Endodermal cell (in vitro differentiated cells): ENCODE data around the gene ALDOC. TPM values are rescaled to one million over a fixed set of nuclear protein-coding genes. Genes with fewer than 3 reads are reported as not detected.
A peak's percentile ranks its signal among the peaks of the same experiment; 100 is the strongest.

Experiments used
- DNase-seq: peaks from one replicate; pipeline ENCODE4 v3.0.0-alpha.2; 2017
- H3K27ac ChIP-seq: 2 replicates; pipeline ENCODE4 v1.5.1; 2013; ENCODE audit warnings: mild to moderate bottlenecking, low read depth, low read length, moderate library complexity
- H3K27me3 ChIP-seq: 2 replicates; pipeline ENCODE4 v1.6.1; 2013; ENCODE audit warnings: mild to moderate bottlenecking, low read length, moderate library complexity; ENCODE audit not compliant: insufficient read depth, control insufficient read depth, poor library complexity, severe bottlenecking
- H3K36me3 ChIP-seq: 2 replicates; pipeline ENCODE4 v1.7.0; 2013; ENCODE audit warnings: mild to moderate bottlenecking, low read length, moderate library complexity; ENCODE audit not compliant: control insufficient read depth, insufficient read depth
- H3K4me1 ChIP-seq: one replicate; pipeline ENCODE4 v1.7.0; 2013; ENCODE audit warnings: low read length; ENCODE audit not compliant: control insufficient read depth, insufficient read depth
- H3K4me3 ChIP-seq: 2 replicates; pipeline ENCODE4 v1.5.1; 2013; ENCODE audit warnings: mild to moderate bottlenecking, low read length, moderate library complexity
- H3K9ac ChIP-seq: 2 replicates; pipeline ENCODE4 v1.6.1; 2013; ENCODE audit warnings: mild to moderate bottlenecking, low read length, moderate library complexity; ENCODE audit not compliant: poor library complexity, severe bottlenecking; ENCODE audit errors: extremely low read depth
- H3K9me3 ChIP-seq: 2 replicates; pipeline ENCODE4 v1.6.1; 2013; ENCODE audit warnings: mild to moderate bottlenecking, low read length, moderate library complexity; ENCODE audit not compliant: control insufficient read depth
- H3K27ac Mint-ChIP-seq: 2 replicates; pipeline ENCODE4 v1.8.0; 2020; ENCODE audit warnings: mixed read lengths
- H3K27me3 Mint-ChIP-seq: 2 replicates; pipeline ENCODE4 v1.8.0; 2021; ENCODE audit warnings: mild to moderate bottlenecking, mixed read lengths; ENCODE audit not compliant: insufficient read depth
- H3K36me3 Mint-ChIP-seq: 2 replicates; pipeline ENCODE4 v1.8.0; 2020; ENCODE audit warnings: low read depth, mixed read lengths
- H3K4me1 Mint-ChIP-seq: 2 replicates; pipeline ENCODE4 v1.8.0; 2020; ENCODE audit warnings: mixed read lengths
- H3K4me3 Mint-ChIP-seq: 2 replicates; pipeline ENCODE4 v1.8.0; 2020; ENCODE audit warnings: mild to moderate bottlenecking, moderate library complexity, mixed read lengths
- H3K9me3 Mint-ChIP-seq: 2 replicates; pipeline ENCODE4 v1.8.0; 2020; ENCODE audit warnings: mild to moderate bottlenecking, mixed read lengths
- CTCF ChIP-seq: fragments of 200-600 bp; sonication (generic); conservative IDR thresholded peaks from 2 replicates; pipeline ENCODE4 v1.5.0; 2021; ENCODE audit warnings: antibody characterized with exemption, mild to moderate bottlenecking
- WGBS, 2 experiments: methylation state at CpG; one replicate each; pipeline versions ENCODE4 v1.1.5 to v1.1.7; 2013; ENCODE audit warnings: missing lambda C conversion rate in 2 of 2, mixed read lengths in 1 of 2; ENCODE audit not compliant: insufficient coverage in 1 of 2, insufficient read length in 1 of 2; 5-methylcytosine and 5-hydroxymethylcytosine counted together
- long read RNA-seq, 4 experiments: library from polyadenylated mRNA in 2 of 4; library from RNA in 1 of 4; library from capped mRNA in 1 of 4; stranded (forward) in 3 of 4; unstranded in 1 of 4; transcript quantifications; one replicate each; pipeline ENCODE4 v2.0.0, GENCODE V29; 2020 to 2021; ENCODE audit warnings: inconsistent platforms in 1 of 4
- polyA plus RNA-seq, 2 experiments: library from polyadenylated mRNA; stranded (reverse); fragments of 50-300 nt; gene quantifications; one replicate each; pipeline ENCODE4 v1.2.3, GENCODE V29; 2013
- total RNA-seq, 2 donors: library from RNA; stranded (reverse); fragmentation: NEBNext Ultra II Directional in 1 of 2; extraction: Animal tissue kit (Norgen Biotek cat#: 25700) in 1 of 2; gene quantifications; 2 replicates in 1 of 2; 3 replicates in 1 of 2; pipeline ENCODE4 v1.2.1, GENCODE V29; 2021

ALDOC gene
- total RNA-seq = 10 to 100 TPM; 12.3 to 14.1 TPM
- polyA plus RNA-seq (2013, experiment 1 of 2) = 46.7 TPM
- polyA plus RNA-seq (2013, experiment 2 of 2) = 37.3 TPM
- long read RNA-seq, experiment 1, transcript ALDOC-201 (9 exons, 1,982 nt) = major isoform, 8 of 15 reads
- long read RNA-seq, experiment 1, partial matches to known transcripts = 2 of 15 reads
- long read RNA-seq, experiment 1, other reads (novel, unspliced or antisense) = 4 of 15 reads
- long read RNA-seq, experiment 2, transcript ALDOC-201 (9 exons, 1,982 nt) = major isoform, 6 of 9 reads
- long read RNA-seq, experiment 2, partial matches to known transcripts = 0 of 9 reads
- long read RNA-seq, experiment 2, other reads (novel, unspliced or antisense) = 0 of 9 reads
- long read RNA-seq, experiment 3, transcript ALDOC-201 (9 exons, 1,982 nt) = major isoform, 36 of 40 reads
- long read RNA-seq, experiment 3, partial matches to known transcripts = 1 of 40 reads
- long read RNA-seq, experiment 3, other reads (novel, unspliced or antisense) = 1 of 40 reads
- long read RNA-seq, experiment 4, transcript ALDOC-203 (10 exons, 1,722 nt) = minor isoform, 10 of 51 reads
- long read RNA-seq, experiment 4, transcript ALDOC-201 (9 exons, 1,982 nt) = major isoform, 39 of 51 reads
- long read RNA-seq, experiment 4, partial matches to known transcripts = 1 of 51 reads
- long read RNA-seq, experiment 4, other reads (novel, unspliced or antisense) = 1 of 51 reads

- H3K4me3 ChIP-seq = no peak within 1 kb of the TSS
- TF ChIP-seq CTCF = no peak
- H3K27ac ChIP-seq = no peak within 1 kb of the TSS
- H3K9me3 Mint-ChIP-seq = no peaks in the 10 kb centered on the region
- H3K36me3 ChIP-seq = peaks cover 43% of the 10 kb centered on the region
- peaks cover 41% of the 10 kb centered on the region for H3K36me3 Mint-ChIP-seq
- no peak within 1 kb of the TSS for H3K27ac Mint-ChIP-seq
- H3K9me3 ChIP-seq = no peaks in the 10 kb centered on the region
- H3K27me3 Mint-ChIP-seq = peaks cover 25% of the 10 kb centered on the region
- peaks cover 11% of the 10 kb centered on the region for H3K4me1 Mint-ChIP-seq
- no peak within 1 kb of the TSS for H3K9ac ChIP-seq
- peak; percentile 100 for DNase-seq
- H3K4me1 ChIP-seq = no peaks in the 10 kb centered on the region
- 9 to 11% methylated on average over 18 to 26 of the region's 26 CpGs for WGBS, 2 experiments
- H3K4me3 Mint-ChIP-seq = peak within 1 kb of the TSS; percentile 37
- H3K27me3 ChIP-seq = peaks cover 4% of the 10 kb centered on the region
Observed at GRCh38 chr17:28576758-28577465, at the start of gene ALDOC. TSS of gene ALDOC (minus strand) at chr17:28576895. CDS start at chr17:28575532, 1,363 bp downstream.

- H3K27me3 Mint-ChIP-seq = peaks cover 52% of the 10 kb centered on the region
- no peak overlapping the region for H3K4me3 Mint-ChIP-seq
- Histone ChIP-seq H3K9me3 (no peaks in the 10 kb centered on the region), H3K36me3 (peaks cover 81% of the 10 kb centered on the region), H3K4me3 (no peak overlapping the region), H3K9ac (no peak overlapping the region), H3K4me1 (no peaks in the 10 kb centered on the region), H3K27me3 (peaks cover 72% of the 10 kb centered on the region), H3K27ac (no peak overlapping the region)
- no peak for TF ChIP-seq CTCF
- no peaks in the 10 kb centered on the region for H3K9me3 Mint-ChIP-seq
- no peak for DNase-seq
- H3K4me1 Mint-ChIP-seq = peaks cover 18% of the 10 kb centered on the region
- no peak overlapping the region for H3K27ac Mint-ChIP-seq
- peaks cover 84% of the 10 kb centered on the region for H3K36me3 Mint-ChIP-seq
- WGBS, 2 experiments = 89 to 100% methylated on average over 2 of the region's 2 CpGs
Observed at GRCh38 chr17:28624148-28624547, 47.5 kb upstream of the ALDOC start.

GRCh38 chr17:28623696-28624095 is 47.0 kb upstream of the ALDOC start:
- no peaks in the 10 kb centered on the region for H3K9me3 ChIP-seq
- no peaks in the 10 kb centered on the region for H3K9me3 Mint-ChIP-seq
- TF ChIP-seq CTCF = no peak
- H3K9ac ChIP-seq = no peak overlapping the region
- H3K27ac Mint-ChIP-seq = no peak overlapping the region
- H3K27me3 ChIP-seq = peaks cover 73% of the 10 kb centered on the region
- H3K4me3 Mint-ChIP-seq = no peak overlapping the region
- H3K4me1 Mint-ChIP-seq = peaks cover 18% of the 10 kb centered on the region
- H3K36me3 ChIP-seq = peaks cover 85% of the 10 kb centered on the region
- peaks cover 88% of the 10 kb centered on the region for H3K36me3 Mint-ChIP-seq
- peaks cover 52% of the 10 kb centered on the region for H3K27me3 Mint-ChIP-seq
- 93 to 100% methylated on average over 4 of the region's 4 CpGs for WGBS, 2 experiments
- no peak overlapping the region for H3K27ac ChIP-seq
- no peak for DNase-seq
- H3K4me3 ChIP-seq = no peak overlapping the region
- H3K4me1 ChIP-seq = no peaks in the 10 kb centered on the region
